GM19025 (cell line): ENCODE data around the gene TMEM40.
"Not testable (repeated sequence)": the region's sequence is repeated elsewhere in the genome, so short reads cannot be mapped to it uniquely, and the experiment has no call there.

Experiments used
- ATAC-seq: cut with Tn5 transposase; IDR thresholded peaks from one replicate; pipeline ENCODE4 v1.9.1; 2021; ENCODE audit warnings: mild to moderate bottlenecking, low read depth, moderate library complexity; ENCODE audit not compliant: unreplicated experiment

The TMEM40 gene

GRCh38 chr3:12777171-12777570 is 18.1 kb upstream of the TMEM40 start:
- no peak for ATAC-seq

- ATAC-seq = not testable (repeated sequence)
Measured at GRCh38 chr3:12775970-12776369, 16.9 kb upstream of the TMEM40 start.

GRCh38 chr3:12775226-12775625 is 16.2 kb upstream of the TMEM40 start:
- ATAC-seq = no peak

GRCh38 chr3:12774619-12775018 is 15.6 kb upstream of the TMEM40 start:
- ATAC-seq = no peak

GRCh38 chr3:12773710-12774086 is 14.6 kb upstream of the TMEM40 start:
- ATAC-seq = no peak

- ATAC-seq = no peak
Measured at GRCh38 chr3:12773030-12773709, 14.1 kb upstream of the TMEM40 start.

- ATAC-seq = no peak
Measured at GRCh38 chr3:12772462-12772861, 13.4 kb upstream of the TMEM40 start.

- no peak for ATAC-seq
Measured at GRCh38 chr3:12771236-12771635, 12.2 kb upstream of the TMEM40 start.

GRCh38 chr3:12769761-12770160 is 10.7 kb upstream of the TMEM40 start:
- ATAC-seq = no peak

- ATAC-seq = no peak
Measured at GRCh38 chr3:12768579-12769527, 9.8 kb upstream of the TMEM40 start.

GRCh38 chr3:12766541-12766940 is 7.5 kb upstream of the TMEM40 start:
- ATAC-seq = no peak

GRCh38 chr3:12764171-12764776 is 5.2 kb upstream of the TMEM40 start:
- ATAC-seq = no peak

- no peak for ATAC-seq
Measured at GRCh38 chr3:12759693-12760565, 870 bp upstream of the TMEM40 start.

- ATAC-seq = no peak
Measured at GRCh38 chr3:12758025-12758781, 856 bp downstream of the TMEM40 start.

- ATAC-seq = no peak
Measured at GRCh38 chr3:12756635-12757034, 2.4 kb downstream of the TMEM40 start.

GRCh38 chr3:12756175-12756574 is 2.9 kb downstream of the TMEM40 start:
- no peak for ATAC-seq

- ATAC-seq = no peak
Measured at GRCh38 chr3:12755754-12756153, 3.3 kb downstream of the TMEM40 start.

- no peak for ATAC-seq
Measured at GRCh38 chr3:12754313-12754712, 4.7 kb downstream of the TMEM40 start.

- ATAC-seq = no peak
Measured at GRCh38 chr3:12753275-12754028, 5.6 kb downstream of the TMEM40 start.
